Kidney epithelial cell (primary cell): ENCODE data around the gene LMF2. TPM values are rescaled to one million over a fixed set of nuclear protein-coding genes. Genes with fewer than 3 reads are reported as not detected.
A peak's percentile ranks its signal among the peaks of the same experiment; 100 is the strongest.

ENCODE experiments used
- DNase-seq: peaks from one replicate; pipeline ENCODE4 v3.0.0-alpha.2; 2010; ENCODE audit warnings: low read depth
- H3K27me3 ChIP-seq: 2 replicates; pipeline ENCODE4 v1.6.0; 2011; ENCODE audit warnings: low read length; ENCODE audit not compliant: control insufficient read depth, insufficient read depth
- H3K36me3 ChIP-seq: 2 replicates; pipeline ENCODE4 v1.5.1; 2011; ENCODE audit warnings: low read length; ENCODE audit not compliant: control insufficient read depth, insufficient read depth
- H3K4me3 ChIP-seq: 2 replicates; pipeline ENCODE4 v1.5.1; 2011; ENCODE audit warnings: low read depth, mild to moderate bottlenecking, control low read depth, low read length
- CTCF ChIP-seq: IDR thresholded peaks from 2 replicates; pipeline ENCODE4 v1.5.1; 2011; ENCODE audit warnings: mild to moderate bottlenecking, moderate library complexity, low read length, control low read depth, inconsistent platforms; ENCODE audit not compliant: insufficient read depth, poor library complexity, severe bottlenecking
- total RNA-seq: library from RNA; depleted of rRNA; stranded (reverse); fragments of >200 nt; gene quantifications from 2 replicates; pipeline ENCODE4 v1.2.3, GENCODE V29; 2015

The LMF2 gene
- total RNA-seq, 1 donor from 2014 or later: 48.3 TPM

GRCh38 chr22:50525858-50526107 lies 18.3 kb upstream of the LMF2 start:
- H3K36me3 ChIP-seq: peaks cover 4% of the 10 kb centered on the region
- H3K27me3 ChIP-seq: peaks cover 7% of the 10 kb centered on the region
- DNase-seq: no peak
- H3K4me3 ChIP-seq: peak overlapping the region; percentile 53
- TF ChIP-seq CTCF: no peak

GRCh38 chr22:50525104-50525857 lies 17.8 kb upstream of the LMF2 start, which contains the start of gene SCO2:
SCO2 (minus strand) TSS chr22:50525598; CDS start chr22:50524411, 1,187 bp downstream.
- peak; percentile 28 for TF ChIP-seq CTCF
- DNase-seq: peak; percentile 79
- H3K27me3 ChIP-seq: peaks cover 2% of the 10 kb centered on the region
- H3K4me3 ChIP-seq: peak within 1 kb of the TSS; percentile 53
- peaks cover 4% of the 10 kb centered on the region for H3K36me3 ChIP-seq

GRCh38 chr22:50524676-50525103 lies 17.2 kb upstream of the LMF2 start:
- no peak for TF ChIP-seq CTCF
- peak overlapping the region; percentile 53 for H3K4me3 ChIP-seq
- no peak for DNase-seq
- H3K27me3 ChIP-seq: no peaks in the 10 kb centered on the region
- H3K36me3 ChIP-seq: peaks cover 4% of the 10 kb centered on the region

- DNase-seq: no peak
- TF ChIP-seq CTCF: no peak
- Histone ChIP-seq H3K4me3 (peak overlapping the region; percentile 53), H3K27me3 (no peaks in the 10 kb centered on the region), H3K36me3 (peaks cover 4% of the 10 kb centered on the region)
These were observed 16.5 kb upstream of the LMF2 start for GRCh38 chr22:50523806-50524675.

GRCh38 chr22:50523458-50523805 lies 15.9 kb upstream of the LMF2 start:
- no peak for TF ChIP-seq CTCF
- Histone ChIP-seq H3K27me3 (no peaks in the 10 kb centered on the region), H3K36me3 (peaks cover 4% of the 10 kb centered on the region), H3K4me3 (no peak overlapping the region)
- DNase-seq: no peak
